Mammary epithelial cell (primary cell): Measurements from ENCODE around the gene ZNF277.

Experiments
- CTCF ChIP-seq, 2 donors: IDR thresholded peaks in 1 of 2; conservative IDR thresholded peaks in 1 of 2; 2 replicates each; pipeline ENCODE4 v1.5.1; 2011 to 2012; ENCODE audit warnings: inconsistent platforms in 2 of 2, low read length in 2 of 2, mild to moderate bottlenecking in 2 of 2, control low read depth in 1 of 2, low read depth in 1 of 2; ENCODE audit not compliant: insufficient read depth in 1 of 2; ENCODE audit errors: extremely low read depth in 1 of 2
- EZH2 ChIP-seq: IDR thresholded peaks from 2 replicates; pipeline ENCODE4 v1.6.1; 2012; ENCODE audit warnings: low read length, inconsistent platforms, borderline replicate concordance

- TF ChIP-seq CTCF (conservative IDR thresholded peaks at IDR 0.05 in 1 of 2, IDR thresholded peaks at IDR 0.05 in 1 of 2; ENCODE audit: extremely low read depth in 1 of 2, insufficient read depth in 1 of 2, low read depth in 1 of 2, low read length in 2 of 2) (no peak), EZH2 (no peak)
These were observed 83.6 kb downstream of the ZNF277 start for GRCh38 chr7:112290065-112290464.
